ENCODE results near the gene PAX6.

- no peak for TF ChIP-seq YY1 (IDR thresholded peaks at IDR 0.05; ENCODE audit: insufficient read depth, insufficient read length)
- no peak for TF ChIP-seq SUZ12 (IDR thresholded peaks at IDR 0.05; ENCODE audit: extremely low read depth, insufficient read depth, insufficient read length)
- no peak for TF ChIP-seq ZNF274 (IDR thresholded peaks at IDR 0.05; ENCODE audit: low read depth, low read length)
These were observed 46.9 kb downstream of the PAX6 start for GRCh38 chr11:31764261-31764660.
